OCI-LY7 (cell line): Measurements from ENCODE around the gene CKAP2L.

Experiments used
- EZH2phosphoT487 ChIP-seq: fragments of 200-600 bp; sonication (generic); IDR thresholded peaks from 2 replicates; pipeline ENCODE4 v1.6.1; 2018; ENCODE audit warnings: low read depth, borderline replicate concordance, mild to moderate bottlenecking, mixed run types, antibody characterized with exemption, low read length, moderate library complexity, mixed read lengths
- TF ChIP-seq, protein P1 (sequence below): fragments of 200-600 bp; sonication (generic); conservative IDR thresholded peaks from 2 replicates; pipeline ENCODE4 v1.5.1; 2014; ENCODE audit warnings: mild to moderate bottlenecking, antibody characterized with exemption, low read length, moderate library complexity, mixed read lengths

DNA sequence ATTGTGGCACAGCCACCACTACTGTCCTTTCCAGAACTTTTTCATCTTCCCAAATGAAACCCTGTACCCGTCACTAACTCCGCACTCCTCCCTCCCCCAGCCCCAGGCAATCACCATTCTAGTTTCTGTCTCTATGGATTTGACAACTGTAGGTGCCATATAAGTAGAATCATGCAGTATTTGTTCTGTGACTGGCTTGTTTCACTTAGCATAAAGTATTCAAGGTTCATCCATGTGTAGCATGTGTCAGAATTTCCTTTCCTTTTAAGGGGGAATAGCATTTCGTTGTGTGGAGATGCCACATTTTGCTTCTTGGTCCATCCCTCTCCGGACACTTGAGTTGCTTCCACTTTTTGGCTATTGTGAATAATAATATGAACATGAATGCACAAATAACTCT, 842 bp upstream of the CKAP2L start:
- TF ChIP-seq, protein P1, sequence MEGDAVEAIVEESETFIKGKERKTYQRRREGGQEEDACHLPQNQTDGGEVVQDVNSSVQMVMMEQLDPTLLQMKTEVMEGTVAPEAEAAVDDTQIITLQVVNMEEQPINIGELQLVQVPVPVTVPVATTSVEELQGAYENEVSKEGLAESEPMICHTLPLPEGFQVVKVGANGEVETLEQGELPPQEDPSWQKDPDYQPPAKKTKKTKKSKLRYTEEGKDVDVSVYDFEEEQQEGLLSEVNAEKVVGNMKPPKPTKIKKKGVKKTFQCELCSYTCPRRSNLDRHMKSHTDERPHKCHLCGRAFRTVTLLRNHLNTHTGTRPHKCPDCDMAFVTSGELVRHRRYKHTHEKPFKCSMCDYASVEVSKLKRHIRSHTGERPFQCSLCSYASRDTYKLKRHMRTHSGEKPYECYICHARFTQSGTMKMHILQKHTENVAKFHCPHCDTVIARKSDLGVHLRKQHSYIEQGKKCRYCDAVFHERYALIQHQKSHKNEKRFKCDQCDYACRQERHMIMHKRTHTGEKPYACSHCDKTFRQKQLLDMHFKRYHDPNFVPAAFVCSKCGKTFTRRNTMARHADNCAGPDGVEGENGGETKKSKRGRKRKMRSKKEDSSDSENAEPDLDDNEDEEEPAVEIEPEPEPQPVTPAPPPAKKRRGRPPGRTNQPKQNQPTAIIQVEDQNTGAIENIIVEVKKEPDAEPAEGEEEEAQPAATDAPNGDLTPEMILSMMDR: no peak
- TF ChIP-seq EZH2phosphoT487: no peak
